ENCODE data around the gene MYMX.

The MYMX gene

GRCh38 chr6:44222486-44223318 lies 6.0 kb downstream of the MYMX start (continued):
- peak; percentile 69; the same call in 1 of the 2 replicates for TF ChIP-seq ZBTB10 (tag by site-specific recombination; IDR thresholded peaks at IDR 0.05)
- TF ChIP-seq ZNF292 (tag by site-specific recombination; IDR thresholded peaks at IDR 0.05; ENCODE audit: borderline replicate concordance, low read depth): no peak
- peak; percentile 61 for TF ChIP-seq PATZ1 (tag by site-specific recombination; IDR thresholded peaks at IDR 0.05)
- TF ChIP-seq ZNF398 (tag by site-specific recombination; IDR thresholded peaks at IDR 0.05): peak; percentile 46; the same call in 1 of the 2 replicates
- TF ChIP-seq ZXDB (tag by site-specific recombination; IDR thresholded peaks at IDR 0.05): peak; percentile 59; the same call in 1 of the 2 replicates
- TF ChIP-seq IKZF3 (tag by site-specific recombination; IDR thresholded peaks at IDR 0.05): peak; percentile 52
- no peak for TF ChIP-seq ZNF626 (tag by site-specific recombination; IDR thresholded peaks at IDR 0.05)
- 0 out of 2 replicates have a peak, but pooled peaks have one; percentile 30 for TF ChIP-seq ZNF2 (tag by site-specific recombination; IDR thresholded peaks at IDR 0.05)
- TF ChIP-seq EGR2 (tag by site-specific recombination; IDR thresholded peaks at IDR 0.05; ENCODE audit: low read depth): peak; percentile 84
- peak; percentile 43; the same call in 1 of the 2 replicates for TF ChIP-seq ZNF366 (tag by site-specific recombination; conservative IDR thresholded peaks at IDR 0.05)
- no peak for TF ChIP-seq ZNF202 (tag by site-specific recombination; IDR thresholded peaks at IDR 0.05; ENCODE audit: borderline replicate concordance)
- peak; percentile 33; the same call in 1 of the 2 replicates for TF ChIP-seq ZNF610 (tag by site-specific recombination; IDR thresholded peaks at IDR 0.05; ENCODE audit: borderline replicate concordance)
- 0 out of 2 replicates have a peak, but pooled peaks have one; percentile 85 for TF ChIP-seq HOXC10 (CRISPR knock-in tag; IDR thresholded peaks at IDR 0.05)
- 0 out of 2 replicates have a peak, but pooled peaks have one; percentile 24 for TF ChIP-seq ZNF645 (tag by site-specific recombination; IDR thresholded peaks at IDR 0.05)
- peak; percentile 67; the same call in 1 of the 2 replicates for TF ChIP-seq ZBTB7A (tag by site-specific recombination; IDR thresholded peaks at IDR 0.05; ENCODE audit: low read depth)
- TF ChIP-seq ZSCAN5A (tag by site-specific recombination; IDR thresholded peaks at IDR 0.05): no peak
- TF ChIP-seq ZNF777 (tag by site-specific recombination; IDR thresholded peaks at IDR 0.05; ENCODE audit: borderline replicate concordance): 0 out of 2 replicates have a peak, but pooled peaks have one; percentile 21
- TF ChIP-seq ZNF600 (tag by site-specific recombination; IDR thresholded peaks at IDR 0.05): peak; percentile 87
- peak; percentile 31; the same call in 1 of the 2 replicates for TF ChIP-seq SP7 (tag by site-specific recombination; IDR thresholded peaks at IDR 0.05)
- TF ChIP-seq ZBTB8A (tag by site-specific recombination; IDR thresholded peaks at IDR 0.05): peak; percentile 29
- peak; percentile 32; the same call in 1 of the 2 replicates for TF ChIP-seq KLF1 (tag by site-specific recombination; IDR thresholded peaks at IDR 0.05)
- TF ChIP-seq ZBTB21 (tag by site-specific recombination; IDR thresholded peaks at IDR 0.05): peak; percentile 29; the same call in 1 of the 2 replicates
- TF ChIP-seq ZFHX2 (tag by site-specific recombination; conservative IDR thresholded peaks at IDR 0.05): peak; percentile 90
- peak; percentile 36; the same call in 1 of the 2 replicates for TF ChIP-seq ZNF629 (tag by site-specific recombination; IDR thresholded peaks at IDR 0.05)
- no peak for TF ChIP-seq ZNF585B (tag by site-specific recombination; IDR thresholded peaks at IDR 0.05)
- TF ChIP-seq SALL2 (tag by site-specific recombination; IDR thresholded peaks at IDR 0.05; ENCODE audit: borderline replicate concordance): no peak
- peak; percentile 49; the same call in 1 of the 2 replicates for TF ChIP-seq ZBTB17 (tag by site-specific recombination; IDR thresholded peaks at IDR 0.05)
- TF ChIP-seq ZNF544 (tag by site-specific recombination; IDR thresholded peaks at IDR 0.05): no peak

All from HEK293 (cell line).